Esophagus squamous epithelium (tissue), 4 donors: ENCODE measurements around the gene DLG2.

ENCODE experiments used
- CTCF ChIP-seq, 6 experiments: fragments of 450-650 bp in 4 of 6; fragments of 200-600 bp in 2 of 6; sonication (generic) in 2 of 6; IDR thresholded peaks; one replicate each; pipeline ENCODE4 v1.5.1; 2016 to 2019; ENCODE audit warnings: antibody characterized with exemption in 6 of 6, mild to moderate bottlenecking in 4 of 6, moderate library complexity in 4 of 6
- POLR2A ChIP-seq, 4 donors: fragments of 450-650 bp; IDR thresholded peaks; one replicate each; pipeline ENCODE4 v1.6.1; 2017; ENCODE audit warnings: antibody characterized with exemption in 4 of 4, mild to moderate bottlenecking in 4 of 4, moderate library complexity in 3 of 4

GRCh38 chr11:84117394-84117793 lies 1509.8 kb downstream of the DLG2 start:
- TF ChIP-seq POLR2A (IDR thresholded peaks at IDR 0.05) (no peak), CTCF (IDR thresholded peaks at IDR 0.05) (no peak)
